Right lobe of liver (tissue), 4 donors: ENCODE results near the gene PBLD.

Experiments
- POLR2A ChIP-seq: fragments of 450-650 bp; IDR thresholded peaks from one replicate; pipeline ENCODE4 v1.6.1; 2017; ENCODE audit warnings: antibody characterized with exemption, mild to moderate bottlenecking
- TF ChIP-seq, protein P1 (sequence below), 4 donors: fragments of 200-600 bp in 3 of 4; fragments of 450-650 bp in 1 of 4; IDR thresholded peaks; one replicate each; pipeline versions ENCODE4 v1.5.1 to v1.8.0; 2016 to 2022; ENCODE audit warnings: antibody characterized with exemption in 4 of 4, mild to moderate bottlenecking in 2 of 4
- donor health status: DM: no; HTN: no; CAD: no.
- donor health status: DM: no; HTN: no; CAD: no.
- donor health status: DM: no; HTN: yes; CAD: no.

GRCh38 chr10:68327889-68328786 is 4.6 kb downstream of the PBLD start:
- TF ChIP-seq, protein P1, sequence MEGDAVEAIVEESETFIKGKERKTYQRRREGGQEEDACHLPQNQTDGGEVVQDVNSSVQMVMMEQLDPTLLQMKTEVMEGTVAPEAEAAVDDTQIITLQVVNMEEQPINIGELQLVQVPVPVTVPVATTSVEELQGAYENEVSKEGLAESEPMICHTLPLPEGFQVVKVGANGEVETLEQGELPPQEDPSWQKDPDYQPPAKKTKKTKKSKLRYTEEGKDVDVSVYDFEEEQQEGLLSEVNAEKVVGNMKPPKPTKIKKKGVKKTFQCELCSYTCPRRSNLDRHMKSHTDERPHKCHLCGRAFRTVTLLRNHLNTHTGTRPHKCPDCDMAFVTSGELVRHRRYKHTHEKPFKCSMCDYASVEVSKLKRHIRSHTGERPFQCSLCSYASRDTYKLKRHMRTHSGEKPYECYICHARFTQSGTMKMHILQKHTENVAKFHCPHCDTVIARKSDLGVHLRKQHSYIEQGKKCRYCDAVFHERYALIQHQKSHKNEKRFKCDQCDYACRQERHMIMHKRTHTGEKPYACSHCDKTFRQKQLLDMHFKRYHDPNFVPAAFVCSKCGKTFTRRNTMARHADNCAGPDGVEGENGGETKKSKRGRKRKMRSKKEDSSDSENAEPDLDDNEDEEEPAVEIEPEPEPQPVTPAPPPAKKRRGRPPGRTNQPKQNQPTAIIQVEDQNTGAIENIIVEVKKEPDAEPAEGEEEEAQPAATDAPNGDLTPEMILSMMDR (IDR thresholded peaks at IDR 0.05): no peak
- no peak for TF ChIP-seq POLR2A
